HepG2 (cell line): ENCODE data around the gene GLYATL1B. TPM values are rescaled to one million over a fixed set of nuclear protein-coding genes. Genes with fewer than 3 reads are reported as not detected.

Source experiments
- HNRNPUL1 ChIP-seq: fragments of 200-400 bp; formaldehyde crosslinking; IDR thresholded peaks from 2 replicates; pipeline ENCODE4 v1.6.1; 2017; ENCODE audit warnings: low read depth, mild to moderate bottlenecking, low read length, moderate library complexity
- ISX ChIP-seq: sonication (generic); formaldehyde crosslinking; conservative IDR thresholded peaks from 2 replicates; pipeline ENCODE4 v1.5.0; 2020; ENCODE audit warnings: missing genetic modification reagents
- JDP2 ChIP-seq: sonication (generic); formaldehyde crosslinking; IDR thresholded peaks from 2 replicates; pipeline ENCODE4 v1.8.1; 2022; ENCODE audit warnings: missing genetic modification reagents, borderline replicate concordance
- NFRKB ChIP-seq: fragments of 450-650 bp; IDR thresholded peaks from 2 replicates; pipeline ENCODE4 v1.6.1; 2017
- PCBP1 ChIP-seq: fragments of 200-400 bp; formaldehyde crosslinking; IDR thresholded peaks from 2 replicates; pipeline ENCODE4 v1.6.1; 2017; ENCODE audit warnings: mild to moderate bottlenecking, low read depth, low read length, borderline replicate concordance
- PRMT3 ChIP-seq: sonication (generic); formaldehyde crosslinking; IDR thresholded peaks from 2 replicates; pipeline ENCODE4 v1.8.1; 2022; ENCODE audit warnings: low read depth, mild to moderate bottlenecking, moderate library complexity, missing genetic modification reagents, borderline replicate concordance
- SAP130 ChIP-seq: IDR thresholded peaks from 2 replicates; pipeline ENCODE4 v1.6.1; 2016; ENCODE audit warnings: low read depth
- SMC3 ChIP-seq: IDR thresholded peaks from 2 replicates; pipeline ENCODE4 v1.6.1; 2011; ENCODE audit warnings: low read length, improper control_type of control experiment
- SNAPC2 ChIP-seq: sonication (generic); formaldehyde crosslinking; IDR thresholded peaks from 2 replicates; pipeline ENCODE4 v1.8.1; 2022; ENCODE audit warnings: mild to moderate bottlenecking, missing genetic modification reagents
- TFE3 ChIP-seq: IDR thresholded peaks from 2 replicates; pipeline ENCODE4 v1.6.1; 2016
- XBP1 ChIP-seq: sonication (generic); formaldehyde crosslinking; IDR thresholded peaks from 2 replicates; pipeline ENCODE4 v1.5.0; 2020; ENCODE audit warnings: missing genetic modification reagents
- ZBED4 ChIP-seq: sonication (generic); formaldehyde crosslinking; IDR thresholded peaks from 2 replicates; pipeline ENCODE4 v1.4.0; 2020; ENCODE audit warnings: missing genetic modification reagents, borderline replicate concordance
- ZFP1 ChIP-seq: IDR thresholded peaks from 2 replicates; pipeline ENCODE4 v1.6.1; 2016
- ZNF224 ChIP-seq: sonication (generic); formaldehyde crosslinking; IDR thresholded peaks from 2 replicates; pipeline ENCODE4 v1.5.0; 2020; ENCODE audit warnings: mild to moderate bottlenecking, missing genetic modification reagents
- ZNF317 ChIP-seq: sonication (generic); formaldehyde crosslinking; IDR thresholded peaks from 2 replicates; pipeline ENCODE4 v1.5.0; 2020; ENCODE audit warnings: mild to moderate bottlenecking, missing genetic modification reagents
- ZNF570 ChIP-seq: sonication (generic); formaldehyde crosslinking; IDR thresholded peaks from 2 replicates; pipeline ENCODE4 v1.4.0; 2020; ENCODE audit warnings: mild to moderate bottlenecking, missing genetic modification reagents, borderline replicate concordance
- ZNF574 ChIP-seq: sonication (generic); formaldehyde crosslinking; IDR thresholded peaks from 2 replicates; pipeline ENCODE4 v1.4.0; 2020; ENCODE audit warnings: missing genetic modification reagents
- ZNF607 ChIP-seq: sonication (generic); formaldehyde crosslinking; IDR thresholded peaks from 2 replicates; pipeline ENCODE4 v1.5.1; 2020; ENCODE audit warnings: missing genetic modification reagents, mild to moderate bottlenecking, borderline replicate concordance
- ZNF678 ChIP-seq: sonication (generic); formaldehyde crosslinking; IDR thresholded peaks from 2 replicates; pipeline ENCODE4 v1.4.0; 2020; ENCODE audit warnings: mild to moderate bottlenecking, missing genetic modification reagents
- ZNF781 ChIP-seq: sonication (generic); formaldehyde crosslinking; IDR thresholded peaks from 2 replicates; pipeline ENCODE4 v1.5.1; 2020; ENCODE audit warnings: borderline replicate concordance, mild to moderate bottlenecking, missing genetic modification reagents; ENCODE audit errors: not compliant biosample characterization
- polyA plus RNA-seq, 8 experiments: library from polyadenylated mRNA; depleted of rRNA in 3 of 8; stranded (reverse) in 7 of 8; unstranded in 1 of 8; fragments of >200 nt; fragmentation: Illumina TruSeq in 4 of 8; extraction: Trizol in 4 of 8; gene quantifications; 2 replicates each; pipeline versions ENCODE4 v1.2.1 to v1.2.3, GENCODE V29; 2011 to 2016; ENCODE audit warnings: low read depth in 4 of 8, missing spikeins in 1 of 8, mixed read lengths in 1 of 8; ENCODE audit not compliant: insufficient read depth in 1 of 8
- total RNA-seq, 5 experiments: library from RNA; depleted of rRNA; stranded (reverse); fragments of >200 nt; fragmentation: Illumina TruSeq; extraction: Trizol; gene quantifications; 2 replicates each; pipeline ENCODE4 v1.2.3, GENCODE V29; 2016; ENCODE audit warnings: low read depth in 1 of 5
- TF ChIP-seq, protein P1 (sequence below): conservative IDR thresholded peaks from 2 replicates; pipeline ENCODE4 v1.6.1; 2018; ENCODE audit warnings: missing genetic modification reagents

Gene GLYATL1B
- total and polyA plus RNA-seq, 2 of the 13 experiments (the other 11 are each of a cell fraction or from before 2014, with no cell fraction given) = not detected

- 0 out of 2 replicates have a peak, but pooled peaks have one; percentile 53 for TF ChIP-seq ZBED4 (CRISPR knock-in tag)
- TF ChIP-seq ISX = no peak
- TF ChIP-seq ZNF678 (CRISPR knock-in tag) = no peak
- no peak for TF ChIP-seq HNRNPUL1
- no peak for TF ChIP-seq ZNF317
- TF ChIP-seq ZNF570 (CRISPR knock-in tag) = no peak
- TF ChIP-seq ZNF574 (CRISPR knock-in tag) = peak; percentile 50; the same call in 1 of the 2 replicates
- TF ChIP-seq ZFP1 (CRISPR knock-in tag) = no peak
- no peak for TF ChIP-seq TFE3 (CRISPR knock-in tag)
- no peak for TF ChIP-seq ZNF224 (CRISPR knock-in tag)
- TF ChIP-seq PRMT3 (CRISPR knock-in tag) = 0 out of 2 replicates have a peak, but pooled peaks have one; percentile 50
- no peak for TF ChIP-seq JDP2 (CRISPR knock-in tag)
- TF ChIP-seq SMC3 = peak; percentile 46; the same call in 1 of the 2 replicates
- no peak for TF ChIP-seq XBP1
- no peak for TF ChIP-seq ZNF781 (CRISPR knock-in tag)
- no peak for TF ChIP-seq SNAPC2 (CRISPR knock-in tag)
- no peak for TF ChIP-seq NFRKB
- no peak for TF ChIP-seq ZNF607 (CRISPR knock-in tag)
- TF ChIP-seq SAP130 (CRISPR knock-in tag) = 0 out of 2 replicates have a peak, but pooled peaks have one; percentile 24
- TF ChIP-seq, protein P1, sequence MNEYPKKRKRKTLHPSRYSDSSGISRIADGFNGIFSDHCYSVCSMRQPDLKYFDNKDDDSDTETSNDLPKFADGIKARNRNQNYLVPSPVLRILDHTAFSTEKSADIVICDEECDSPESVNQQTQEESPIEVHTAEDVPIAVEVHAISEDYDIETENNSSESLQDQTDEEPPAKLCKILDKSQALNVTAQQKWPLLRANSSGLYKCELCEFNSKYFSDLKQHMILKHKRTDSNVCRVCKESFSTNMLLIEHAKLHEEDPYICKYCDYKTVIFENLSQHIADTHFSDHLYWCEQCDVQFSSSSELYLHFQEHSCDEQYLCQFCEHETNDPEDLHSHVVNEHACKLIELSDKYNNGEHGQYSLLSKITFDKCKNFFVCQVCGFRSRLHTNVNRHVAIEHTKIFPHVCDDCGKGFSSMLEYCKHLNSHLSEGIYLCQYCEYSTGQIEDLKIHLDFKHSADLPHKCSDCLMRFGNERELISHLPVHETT (CRISPR knock-in tag) = 0 out of 2 replicates have a peak, but pooled peaks have one; percentile 58
- TF ChIP-seq PCBP1 = no peak
Observed at GRCh38 chr11:59135648-59136461, 49.7 kb downstream of the GLYATL1B start (continued).
